ENCODE data around the gene OR2K2.

DNA sequence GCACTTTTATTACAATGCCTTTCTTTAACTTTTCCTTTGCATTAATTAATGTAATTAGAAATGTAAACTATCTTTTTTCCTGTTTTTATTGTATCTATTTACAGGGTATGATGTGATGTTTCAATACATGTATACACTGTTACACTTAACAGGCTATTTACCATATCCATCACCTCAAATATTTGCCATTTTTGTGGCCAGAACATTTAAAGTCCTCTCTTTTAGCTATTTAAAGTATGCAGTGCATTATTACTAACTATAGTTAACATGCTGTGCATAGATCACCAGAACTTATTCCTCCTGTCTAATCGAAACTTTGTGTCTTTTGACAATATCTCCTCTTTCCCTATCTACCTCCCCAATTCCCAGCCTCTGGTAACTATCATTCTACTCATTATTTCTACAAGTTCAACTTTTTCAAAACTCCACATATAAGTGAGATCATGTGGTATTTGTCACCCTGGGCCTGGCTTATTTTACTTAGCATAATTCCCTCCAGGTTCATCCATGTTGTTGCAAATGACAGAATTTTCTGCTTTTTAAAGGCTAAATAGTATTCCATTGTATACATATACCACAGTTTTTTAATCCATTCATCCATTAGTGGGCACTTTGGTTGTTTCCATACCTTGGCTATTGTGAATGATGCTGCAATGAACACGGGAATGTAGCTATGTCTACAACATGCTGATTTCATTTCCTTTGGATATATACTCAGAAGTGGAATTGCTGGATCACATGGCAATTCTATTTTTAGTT, 32.8 kb downstream of the OR2K2 start:
- TF ChIP-seq, protein P1, sequence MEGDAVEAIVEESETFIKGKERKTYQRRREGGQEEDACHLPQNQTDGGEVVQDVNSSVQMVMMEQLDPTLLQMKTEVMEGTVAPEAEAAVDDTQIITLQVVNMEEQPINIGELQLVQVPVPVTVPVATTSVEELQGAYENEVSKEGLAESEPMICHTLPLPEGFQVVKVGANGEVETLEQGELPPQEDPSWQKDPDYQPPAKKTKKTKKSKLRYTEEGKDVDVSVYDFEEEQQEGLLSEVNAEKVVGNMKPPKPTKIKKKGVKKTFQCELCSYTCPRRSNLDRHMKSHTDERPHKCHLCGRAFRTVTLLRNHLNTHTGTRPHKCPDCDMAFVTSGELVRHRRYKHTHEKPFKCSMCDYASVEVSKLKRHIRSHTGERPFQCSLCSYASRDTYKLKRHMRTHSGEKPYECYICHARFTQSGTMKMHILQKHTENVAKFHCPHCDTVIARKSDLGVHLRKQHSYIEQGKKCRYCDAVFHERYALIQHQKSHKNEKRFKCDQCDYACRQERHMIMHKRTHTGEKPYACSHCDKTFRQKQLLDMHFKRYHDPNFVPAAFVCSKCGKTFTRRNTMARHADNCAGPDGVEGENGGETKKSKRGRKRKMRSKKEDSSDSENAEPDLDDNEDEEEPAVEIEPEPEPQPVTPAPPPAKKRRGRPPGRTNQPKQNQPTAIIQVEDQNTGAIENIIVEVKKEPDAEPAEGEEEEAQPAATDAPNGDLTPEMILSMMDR (IDR thresholded peaks at IDR 0.05): no peak
- TF ChIP-seq POLR2A (IDR thresholded peaks at IDR 0.05): no peak
- TF ChIP-seq EP300 (IDR thresholded peaks at IDR 0.05): no peak
- no peak for TF ChIP-seq POLR2AphosphoS5 (IDR thresholded peaks at IDR 0.05)
